Measurements from ENCODE around the gene LARGE1. TPM values are rescaled to one million over a fixed set of nuclear protein-coding genes. Genes with fewer than 3 reads are reported as not detected.

LARGE1 gene
- total and polyA plus RNA-seq, 9 of the 15 experiments (the other 6 are each of a cell fraction or from before 2014, with no cell fraction given) = 0.01 to 0.66 (median 0.14) TPM; not detected in 2

DNA sequence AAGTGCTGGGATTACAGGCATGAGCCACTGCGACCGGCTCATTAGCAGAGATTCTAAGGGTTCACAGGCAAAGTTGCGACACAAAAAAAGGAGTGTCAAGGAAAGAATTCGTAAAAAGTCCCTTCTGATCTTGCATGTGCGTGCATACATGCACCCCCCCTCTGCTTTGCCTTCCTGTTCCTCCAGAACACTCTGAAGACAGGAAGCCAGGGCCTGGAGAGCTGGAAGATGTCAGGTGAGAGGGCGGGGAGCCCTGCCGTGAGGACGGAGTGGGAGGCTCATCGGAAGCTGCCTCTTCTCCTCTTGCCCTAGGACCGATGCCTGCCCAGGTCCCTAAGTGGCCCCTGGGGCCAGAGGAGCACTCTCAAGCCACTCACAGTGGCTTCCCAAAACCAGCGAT is 89.1 kb downstream of the LARGE1 start (continued):
- TF ChIP-seq, protein P1, sequence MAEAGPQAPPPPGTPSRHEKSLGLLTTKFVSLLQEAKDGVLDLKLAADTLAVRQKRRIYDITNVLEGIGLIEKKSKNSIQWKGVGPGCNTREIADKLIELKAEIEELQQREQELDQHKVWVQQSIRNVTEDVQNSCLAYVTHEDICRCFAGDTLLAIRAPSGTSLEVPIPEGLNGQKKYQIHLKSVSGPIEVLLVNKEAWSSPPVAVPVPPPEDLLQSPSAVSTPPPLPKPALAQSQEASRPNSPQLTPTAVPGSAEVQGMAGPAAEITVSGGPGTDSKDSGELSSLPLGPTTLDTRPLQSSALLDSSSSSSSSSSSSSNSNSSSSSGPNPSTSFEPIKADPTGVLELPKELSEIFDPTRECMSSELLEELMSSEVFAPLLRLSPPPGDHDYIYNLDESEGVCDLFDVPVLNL (CRISPR knock-in tag; IDR thresholded peaks at IDR 0.05; ENCODE audit: low read depth) = no peak
- TF ChIP-seq JUND (IDR thresholded peaks at IDR 0.05; ENCODE audit: borderline replicate concordance, low read depth, low read length) = no peak
- TF ChIP-seq JUND (tag; IDR thresholded peaks at IDR 0.05; ENCODE audit: borderline replicate concordance, low read depth, low read length) = no peak
- TF ChIP-seq ZNF717 (CRISPR knock-in tag; IDR thresholded peaks at IDR 0.05) = no peak
- TF ChIP-seq FOXK1 (CRISPR knock-in tag; IDR thresholded peaks at IDR 0.05; ENCODE audit: borderline replicate concordance) = no peak
- TF ChIP-seq, protein P2, sequence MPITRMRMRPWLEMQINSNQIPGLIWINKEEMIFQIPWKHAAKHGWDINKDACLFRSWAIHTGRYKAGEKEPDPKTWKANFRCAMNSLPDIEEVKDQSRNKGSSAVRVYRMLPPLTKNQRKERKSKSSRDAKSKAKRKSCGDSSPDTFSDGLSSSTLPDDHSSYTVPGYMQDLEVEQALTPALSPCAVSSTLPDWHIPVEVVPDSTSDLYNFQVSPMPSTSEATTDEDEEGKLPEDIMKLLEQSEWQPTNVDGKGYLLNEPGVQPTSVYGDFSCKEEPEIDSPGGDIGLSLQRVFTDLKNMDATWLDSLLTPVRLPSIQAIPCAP (CRISPR knock-in tag; IDR thresholded peaks at IDR 0.05; ENCODE audit: borderline replicate concordance) = no peak

DNA sequence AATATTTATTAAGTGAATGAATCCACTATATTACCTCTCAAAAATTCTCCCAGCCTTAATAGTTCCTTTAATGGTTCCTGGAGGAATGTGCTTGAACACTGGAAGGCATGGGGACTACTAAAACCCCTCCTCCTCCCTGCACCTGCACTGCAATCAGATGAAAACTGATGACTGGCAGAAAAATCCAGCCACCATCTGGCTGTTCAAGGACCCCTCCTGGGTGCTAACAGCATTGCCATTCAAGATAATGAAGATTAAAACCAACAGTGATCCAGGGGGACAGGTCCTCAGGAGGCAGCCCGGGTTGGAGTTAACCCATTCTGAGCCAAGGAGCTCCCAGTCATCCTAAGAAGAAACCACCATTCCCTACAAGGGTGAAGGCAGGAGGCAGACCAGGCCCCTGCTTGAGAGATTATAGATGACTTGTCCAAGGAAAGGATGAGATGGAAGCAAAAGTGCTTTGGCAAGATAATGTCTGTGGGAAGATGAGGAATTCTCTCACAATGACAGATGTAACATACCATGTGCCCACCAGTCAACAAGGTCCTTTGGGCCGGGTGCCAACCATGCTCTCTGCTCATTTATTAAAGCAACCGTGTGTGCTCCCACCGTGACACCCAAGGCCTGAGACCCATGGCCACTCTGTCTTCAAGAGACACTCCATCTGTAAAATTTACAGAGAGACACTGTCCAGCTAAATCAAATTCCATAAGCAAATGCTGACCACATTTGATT is 90.6 kb downstream of the LARGE1 start:
- no peak overlapping the region for H2AFZ ChIP-seq (ENCODE audit: low read depth, low read length)
- no peak overlapping the region for H3K4me2 ChIP-seq (ENCODE audit: insufficient read depth, low read length)
- H3K36me3 ChIP-seq (ENCODE audit: control insufficient read depth, insufficient read depth, low read length) = no peaks in the 10 kb centered on the region
- 4% methylated on average over 4 of the region's 4 CpGs for WGBS (ENCODE audit: insufficient coverage, low coverage, missing lambda C conversion rate)
- no peak overlapping the region for H3K4me3 ChIP-seq
- ATAC-seq = no peak
- H3K9ac ChIP-seq (ENCODE audit: insufficient read depth in 1 of 2, low read depth in 2 of 2, low read length in 2 of 2) = no peak overlapping the region
- H3K9me3 ChIP-seq (replicated peaks; ENCODE audit: control insufficient read depth, insufficient read depth, low read depth, low read length) = no peaks in the 10 kb centered on the region
- no peaks in the 10 kb centered on the region for H3K27me3 ChIP-seq (ENCODE audit: control insufficient read depth in 2 of 2, insufficient read depth in 2 of 2, low read length in 2 of 2)
- H3K27ac ChIP-seq (ENCODE audit: extremely low read depth, low read depth, low read length) = no peak overlapping the region
- no peak for FAIRE-seq
- BruUV-seq (replicated peaks) = no TSS peak
- CTCF ChIA-PET (ENCODE audit: low intra/inter-chr PET ratio) = no interaction called here
- H3K4me1 ChIP-seq (replicated peaks in 1 of 2; ENCODE audit: control insufficient read depth in 2 of 2, insufficient read depth in 2 of 2, low read length in 2 of 2) = no peaks in the 10 kb centered on the region
- no peaks in the 10 kb centered on the region for H3K9me1 ChIP-seq (ENCODE audit: control insufficient read depth, insufficient read depth, low read length)
- no peaks in the 10 kb centered on the region for H3K79me2 ChIP-seq (ENCODE audit: control insufficient read depth, insufficient read depth, low read length)
- DNase-seq (ENCODE audit: extremely low read depth in 1 of 4, low spot score in 3 of 4) = no peak
- no peaks in the 10 kb centered on the region for H4K20me1 ChIP-seq (replicated peaks; ENCODE audit: control insufficient read depth, insufficient read depth, low read length)
- intact Hi-C loops (cut with micrococcal nuclease) = no loop called here
- in situ Hi-C loops (cut with MboI) = no loop called here
- POLR2A ChIA-PET = no interaction called here
- TF ChIP-seq SMAD3 (CRISPR knock-in tag; conservative IDR thresholded peaks at IDR 0.05) (no peak), FUS (optimal IDR thresholded peaks at IDR 0.05; ENCODE audit: low read depth, low read length) (no peak), NEUROD1 (IDR thresholded peaks at IDR 0.05; ENCODE audit: borderline replicate concordance, low read depth, low read length, partially characterized antibody) (no peak), MTA2 (IDR thresholded peaks at IDR 0.05; ENCODE audit: low read depth) (no peak), ZFP1 (CRISPR knock-in tag; IDR thresholded peaks at IDR 0.05) (no peak), C11orf30 (IDR thresholded peaks at IDR 0.05; ENCODE audit: low read depth) (no peak), ZNF165 (CRISPR knock-in tag; IDR thresholded peaks at IDR 0.05; ENCODE audit: borderline replicate concordance) (no peak), ZSCAN29 (IDR thresholded peaks at IDR 0.05) (no peak)
- TF ChIP-seq, protein P3, sequence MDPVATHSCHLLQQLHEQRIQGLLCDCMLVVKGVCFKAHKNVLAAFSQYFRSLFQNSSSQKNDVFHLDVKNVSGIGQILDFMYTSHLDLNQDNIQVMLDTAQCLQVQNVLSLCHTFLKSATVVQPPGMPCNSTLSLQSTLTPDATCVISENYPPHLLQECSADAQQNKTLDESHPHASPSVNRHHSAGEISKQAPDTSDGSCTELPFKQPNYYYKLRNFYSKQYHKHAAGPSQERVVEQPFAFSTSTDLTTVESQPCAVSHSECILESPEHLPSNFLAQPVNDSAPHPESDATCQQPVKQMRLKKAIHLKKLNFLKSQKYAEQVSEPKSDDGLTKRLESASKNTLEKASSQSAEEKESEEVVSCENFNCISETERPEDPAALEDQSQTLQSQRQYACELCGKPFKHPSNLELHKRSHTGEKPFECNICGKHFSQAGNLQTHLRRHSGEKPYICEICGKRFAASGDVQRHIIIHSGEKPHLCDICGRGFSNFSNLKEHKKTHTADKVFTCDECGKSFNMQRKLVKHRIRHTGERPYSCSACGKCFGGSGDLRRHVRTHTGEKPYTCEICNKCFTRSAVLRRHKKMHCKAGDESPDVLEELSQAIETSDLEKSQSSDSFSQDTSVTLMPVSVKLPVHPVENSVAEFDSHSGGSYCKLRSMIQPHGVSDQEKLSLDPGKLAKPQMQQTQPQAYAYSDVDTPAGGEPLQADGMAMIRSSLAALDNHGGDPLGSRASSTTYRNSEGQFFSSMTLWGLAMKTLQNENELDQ (CRISPR knock-in tag; IDR thresholded peaks at IDR 0.05; ENCODE audit: borderline replicate concordance) = no peak
- TF ChIP-seq, protein P4, sequence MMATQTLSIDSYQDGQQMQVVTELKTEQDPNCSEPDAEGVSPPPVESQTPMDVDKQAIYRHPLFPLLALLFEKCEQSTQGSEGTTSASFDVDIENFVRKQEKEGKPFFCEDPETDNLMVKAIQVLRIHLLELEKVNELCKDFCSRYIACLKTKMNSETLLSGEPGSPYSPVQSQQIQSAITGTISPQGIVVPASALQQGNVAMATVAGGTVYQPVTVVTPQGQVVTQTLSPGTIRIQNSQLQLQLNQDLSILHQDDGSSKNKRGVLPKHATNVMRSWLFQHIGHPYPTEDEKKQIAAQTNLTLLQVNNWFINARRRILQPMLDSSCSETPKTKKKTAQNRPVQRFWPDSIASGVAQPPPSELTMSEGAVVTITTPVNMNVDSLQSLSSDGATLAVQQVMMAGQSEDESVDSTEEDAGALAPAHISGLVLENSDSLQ (IDR thresholded peaks at IDR 0.05) = no peak

Measured in K562 (cell line).